ENCODE results near the gene ABHD11. TPM values are rescaled to one million over a fixed set of nuclear protein-coding genes. Genes with fewer than 3 reads are reported as not detected.
"Not testable (repeated sequence)": the region's sequence is repeated elsewhere in the genome, so short reads cannot be mapped to it uniquely, and the experiment has no call there.

Gene ABHD11
- total and polyA plus RNA-seq, 2 experiments from 2014 or later: 18.7 to 24.6 TPM

DNA sequence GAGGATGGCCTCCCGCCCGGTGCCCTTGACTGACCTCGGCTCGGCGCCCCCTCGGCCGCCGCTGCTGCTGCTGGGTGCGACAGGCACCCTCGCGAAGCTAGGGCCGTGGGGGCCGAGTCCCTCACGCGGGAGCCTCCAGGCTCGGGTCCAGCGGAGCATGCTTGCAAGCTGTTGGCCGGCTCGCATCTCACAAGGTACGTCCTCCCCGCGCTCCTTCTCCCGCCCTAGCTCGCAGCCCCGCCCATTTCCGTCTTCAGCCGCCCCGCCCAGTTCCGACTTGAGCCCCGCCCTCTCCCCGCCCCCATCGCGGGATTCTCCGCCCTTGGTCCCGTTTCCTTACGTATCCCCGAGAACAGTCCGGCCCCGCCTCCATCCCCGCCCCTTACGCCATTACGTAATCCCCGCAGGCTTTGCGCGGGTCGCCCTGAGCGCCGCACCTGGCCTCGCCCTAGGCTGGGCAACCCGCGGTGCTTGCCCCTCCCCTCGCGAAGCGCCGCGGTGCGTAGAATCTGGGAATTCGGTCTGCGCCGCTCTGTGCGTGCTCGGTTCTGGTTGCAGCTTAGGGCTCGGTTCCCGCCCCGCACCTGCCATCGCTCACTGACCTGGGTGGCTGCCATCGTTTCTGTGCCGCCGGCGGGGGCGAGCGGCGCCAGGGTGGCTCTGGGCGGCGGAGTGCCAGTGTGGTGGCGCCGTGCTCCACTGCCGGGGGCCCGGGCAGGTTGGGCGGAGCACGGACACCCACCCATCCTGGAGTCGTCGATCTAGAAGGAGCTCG, at the start of gene ABHD11 (continued):
- TF ChIP-seq, protein P1, sequence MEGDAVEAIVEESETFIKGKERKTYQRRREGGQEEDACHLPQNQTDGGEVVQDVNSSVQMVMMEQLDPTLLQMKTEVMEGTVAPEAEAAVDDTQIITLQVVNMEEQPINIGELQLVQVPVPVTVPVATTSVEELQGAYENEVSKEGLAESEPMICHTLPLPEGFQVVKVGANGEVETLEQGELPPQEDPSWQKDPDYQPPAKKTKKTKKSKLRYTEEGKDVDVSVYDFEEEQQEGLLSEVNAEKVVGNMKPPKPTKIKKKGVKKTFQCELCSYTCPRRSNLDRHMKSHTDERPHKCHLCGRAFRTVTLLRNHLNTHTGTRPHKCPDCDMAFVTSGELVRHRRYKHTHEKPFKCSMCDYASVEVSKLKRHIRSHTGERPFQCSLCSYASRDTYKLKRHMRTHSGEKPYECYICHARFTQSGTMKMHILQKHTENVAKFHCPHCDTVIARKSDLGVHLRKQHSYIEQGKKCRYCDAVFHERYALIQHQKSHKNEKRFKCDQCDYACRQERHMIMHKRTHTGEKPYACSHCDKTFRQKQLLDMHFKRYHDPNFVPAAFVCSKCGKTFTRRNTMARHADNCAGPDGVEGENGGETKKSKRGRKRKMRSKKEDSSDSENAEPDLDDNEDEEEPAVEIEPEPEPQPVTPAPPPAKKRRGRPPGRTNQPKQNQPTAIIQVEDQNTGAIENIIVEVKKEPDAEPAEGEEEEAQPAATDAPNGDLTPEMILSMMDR (conservative IDR thresholded peaks at IDR 0.05; ENCODE audit: low read depth in 2 of 2): no peak
- TF ChIP-seq NANOG (IDR thresholded peaks at IDR 0.05; ENCODE audit: borderline replicate concordance): no peak

DNA sequence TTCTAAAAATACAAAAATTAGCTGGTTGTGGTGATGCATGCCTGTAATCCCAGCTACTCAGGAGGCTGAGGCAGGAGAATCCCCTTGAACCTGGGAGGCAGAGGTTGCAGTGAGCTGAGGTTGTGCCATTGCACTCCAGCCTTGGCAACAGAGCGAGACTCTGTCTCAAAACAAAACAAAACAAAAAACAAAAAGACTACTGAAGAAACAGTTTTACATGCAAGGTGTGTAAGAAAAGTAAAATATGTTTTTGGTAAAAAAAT, 49.1 kb upstream of the ABHD11 start:
- not testable (repeated sequence) for H3K27ac Mint-ChIP-seq; H3K27ac ChIP-seq (ENCODE audit: low read depth); H3K9me3 Mint-ChIP-seq; H3K4me1 ChIP-seq (ENCODE audit: insufficient read depth); H3K9me2 ChIP-seq (ENCODE audit: insufficient read depth); H3K27me3 Mint-ChIP-seq (ENCODE audit: insufficient read depth, low read depth, poor library complexity); H3K4me1 Mint-ChIP-seq; H4K20me1 ChIP-seq (replicated peaks; ENCODE audit: insufficient read depth); H3K4me2 ChIP-seq; H3F3A ChIP-seq (replicated peaks; ENCODE audit: low read depth); H3K79me2 ChIP-seq (replicated peaks; ENCODE audit: insufficient read depth); ATAC-seq; DNase-seq (ENCODE audit: low spot score); H3K36me3 Mint-ChIP-seq (ENCODE audit: low read depth); H3K36me3 ChIP-seq (ENCODE audit: insufficient read depth); H2AFZ ChIP-seq; H3K27me3 ChIP-seq (ENCODE audit: insufficient read depth); H3K4me3 Mint-ChIP-seq; H3K4me3 ChIP-seq

DNA sequence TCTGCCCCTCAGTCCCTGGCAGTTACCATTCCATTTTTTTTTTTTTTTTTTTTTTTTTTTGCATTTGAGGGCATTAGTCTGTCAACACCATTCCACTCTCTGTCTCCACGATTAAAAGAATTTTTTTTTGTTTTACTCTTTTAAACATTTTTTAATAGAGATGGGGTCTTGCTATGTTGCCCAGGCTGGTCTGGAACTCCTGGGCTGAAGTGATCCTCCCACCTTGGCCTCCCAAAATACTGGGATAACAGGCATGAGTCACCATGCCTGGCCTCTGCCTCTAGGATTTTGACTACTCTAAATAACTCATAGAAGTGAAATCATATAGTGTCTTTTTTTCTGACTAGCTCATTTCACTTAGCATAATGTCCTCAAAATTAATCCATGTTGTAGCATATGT, 48.0 kb upstream of the ABHD11 start:
- no peaks in the 10 kb centered on the region for H3K27me3 ChIP-seq (ENCODE audit: insufficient read depth)
- DNase-seq (ENCODE audit: low spot score) (no peak), ATAC-seq (no peak)
- H3K4me1 Mint-ChIP-seq: no peaks in the 10 kb centered on the region
- no peaks in the 10 kb centered on the region for H3F3A ChIP-seq (replicated peaks; ENCODE audit: low read depth)
- no peaks in the 10 kb centered on the region for H3K79me2 ChIP-seq (replicated peaks; ENCODE audit: insufficient read depth)
- no peak overlapping the region for H2AFZ ChIP-seq
- H4K20me1 ChIP-seq (replicated peaks; ENCODE audit: insufficient read depth): no peaks in the 10 kb centered on the region
- no peak overlapping the region for H3K27ac ChIP-seq (ENCODE audit: low read depth)
- H3K4me1 ChIP-seq (ENCODE audit: insufficient read depth): no peaks in the 10 kb centered on the region
- no peak overlapping the region for H3K4me2 ChIP-seq
- H3K36me3 ChIP-seq (ENCODE audit: insufficient read depth): no peaks in the 10 kb centered on the region
- H3K9me2 ChIP-seq (ENCODE audit: insufficient read depth): no peaks in the 10 kb centered on the region
- peaks cover 3% of the 10 kb centered on the region; the same call in 2 of the 3 replicates for H3K36me3 Mint-ChIP-seq (ENCODE audit: low read depth)
- no peak overlapping the region for H3K27ac Mint-ChIP-seq
- no peak overlapping the region for H3K4me3 Mint-ChIP-seq
- peaks cover 7% of the 10 kb centered on the region; the same call in 1 of the 3 replicates for H3K9me3 Mint-ChIP-seq
- H3K4me3 ChIP-seq: no peak overlapping the region
- peaks cover 2% of the 10 kb centered on the region for H3K27me3 Mint-ChIP-seq (ENCODE audit: insufficient read depth, low read depth, poor library complexity)
- no peak for TF ChIP-seq EZH2phosphoT487 (IDR thresholded peaks at IDR 0.05; ENCODE audit: unreplicated experiment)
- TF ChIP-seq NANOG (IDR thresholded peaks at IDR 0.05; ENCODE audit: borderline replicate concordance): no peak
- TF ChIP-seq EZH2 (IDR thresholded peaks at IDR 0.05; ENCODE audit: low read depth, unreplicated experiment): no peak
- no peak for TF ChIP-seq JUNB (IDR thresholded peaks at IDR 0.05; ENCODE audit: unreplicated experiment)
- TF ChIP-seq POLR2AphosphoS5 (IDR thresholded peaks at IDR 0.05; ENCODE audit: low read depth): no peak
- TF ChIP-seq, protein P2, sequence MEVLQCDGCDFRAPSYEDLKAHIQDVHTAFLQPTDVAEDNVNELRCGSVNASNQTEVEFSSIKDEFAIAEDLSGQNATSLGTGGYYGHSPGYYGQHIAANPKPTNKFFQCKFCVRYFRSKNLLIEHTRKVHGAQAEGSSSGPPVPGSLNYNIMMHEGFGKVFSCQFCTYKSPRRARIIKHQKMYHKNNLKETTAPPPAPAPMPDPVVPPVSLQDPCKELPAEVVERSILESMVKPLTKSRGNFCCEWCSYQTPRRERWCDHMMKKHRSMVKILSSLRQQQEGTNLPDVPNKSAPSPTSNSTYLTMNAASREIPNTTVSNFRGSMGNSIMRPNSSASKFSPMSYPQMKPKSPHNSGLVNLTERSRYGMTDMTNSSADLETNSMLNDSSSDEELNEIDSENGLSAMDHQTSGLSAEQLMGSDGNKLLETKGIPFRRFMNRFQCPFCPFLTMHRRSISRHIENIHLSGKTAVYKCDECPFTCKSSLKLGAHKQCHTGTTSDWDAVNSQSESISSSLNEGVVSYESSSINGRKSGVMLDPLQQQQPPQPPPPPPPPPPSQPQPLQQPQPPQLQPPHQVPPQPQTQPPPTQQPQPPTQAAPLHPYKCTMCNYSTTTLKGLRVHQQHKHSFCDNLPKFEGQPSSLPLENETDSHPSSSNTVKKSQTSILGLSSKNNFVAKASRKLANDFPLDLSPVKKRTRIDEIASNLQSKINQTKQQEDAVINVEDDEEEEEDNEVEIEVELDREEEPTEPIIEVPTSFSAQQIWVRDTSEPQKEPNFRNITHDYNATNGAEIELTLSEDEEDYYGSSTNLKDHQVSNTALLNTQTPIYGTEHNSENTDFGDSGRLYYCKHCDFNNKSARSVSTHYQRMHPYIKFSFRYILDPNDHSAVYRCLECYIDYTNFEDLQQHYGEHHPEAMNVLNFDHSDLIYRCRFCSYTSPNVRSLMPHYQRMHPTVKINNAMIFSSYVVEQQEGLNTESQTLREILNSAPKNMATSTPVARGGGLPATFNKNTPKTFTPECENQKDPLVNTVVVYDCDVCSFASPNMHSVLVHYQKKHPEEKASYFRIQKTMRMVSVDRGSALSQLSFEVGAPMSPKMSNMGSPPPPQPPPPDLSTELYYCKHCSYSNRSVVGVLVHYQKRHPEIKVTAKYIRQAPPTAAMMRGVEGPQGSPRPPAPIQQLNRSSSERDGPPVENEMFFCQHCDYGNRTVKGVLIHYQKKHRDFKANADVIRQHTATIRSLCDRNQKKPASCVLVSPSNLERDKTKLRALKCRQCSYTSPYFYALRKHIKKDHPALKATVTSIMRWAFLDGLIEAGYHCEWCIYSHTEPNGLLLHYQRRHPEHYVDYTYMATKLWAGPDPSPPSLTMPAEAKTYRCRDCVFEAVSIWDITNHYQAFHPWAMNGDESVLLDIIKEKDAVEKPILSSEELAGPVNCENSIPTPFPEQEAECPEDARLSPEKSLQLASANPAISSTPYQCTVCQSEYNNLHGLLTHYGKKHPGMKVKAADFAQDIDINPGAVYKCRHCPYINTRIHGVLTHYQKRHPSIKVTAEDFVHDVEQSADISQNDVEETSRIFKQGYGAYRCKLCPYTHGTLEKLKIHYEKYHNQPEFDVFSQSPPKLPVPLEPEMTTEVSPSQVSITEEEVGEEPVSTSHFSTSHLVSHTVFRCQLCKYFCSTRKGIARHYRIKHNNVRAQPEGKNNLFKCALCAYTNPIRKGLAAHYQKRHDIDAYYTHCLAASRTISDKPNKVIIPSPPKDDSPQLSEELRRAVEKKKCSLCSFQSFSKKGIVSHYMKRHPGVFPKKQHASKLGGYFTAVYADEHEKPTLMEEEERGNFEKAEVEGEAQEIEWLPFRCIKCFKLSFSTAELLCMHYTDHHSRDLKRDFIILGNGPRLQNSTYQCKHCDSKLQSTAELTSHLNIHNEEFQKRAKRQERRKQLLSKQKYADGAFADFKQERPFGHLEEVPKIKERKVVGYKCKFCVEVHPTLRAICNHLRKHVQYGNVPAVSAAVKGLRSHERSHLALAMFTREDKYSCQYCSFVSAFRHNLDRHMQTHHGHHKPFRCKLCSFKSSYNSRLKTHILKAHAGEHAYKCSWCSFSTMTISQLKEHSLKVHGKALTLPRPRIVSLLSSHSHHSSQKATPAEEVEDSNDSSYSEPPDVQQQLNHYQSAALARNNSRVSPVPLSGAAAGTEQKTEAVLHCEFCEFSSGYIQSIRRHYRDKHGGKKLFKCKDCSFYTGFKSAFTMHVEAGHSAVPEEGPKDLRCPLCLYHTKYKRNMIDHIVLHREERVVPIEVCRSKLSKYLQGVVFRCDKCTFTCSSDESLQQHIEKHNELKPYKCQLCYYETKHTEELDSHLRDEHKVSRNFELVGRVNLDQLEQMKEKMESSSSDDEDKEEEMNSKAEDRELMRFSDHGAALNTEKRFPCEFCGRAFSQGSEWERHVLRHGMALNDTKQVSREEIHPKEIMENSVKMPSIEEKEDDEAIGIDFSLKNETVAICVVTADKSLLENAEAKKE (CRISPR knock-in tag; IDR thresholded peaks at IDR 0.05): no peak
- no peak for TF ChIP-seq ZNF114 (CRISPR knock-in tag; IDR thresholded peaks at IDR 0.05)
- TF ChIP-seq, protein P1 (conservative IDR thresholded peaks at IDR 0.05; ENCODE audit: low read depth in 2 of 2): no peak

Data from GM23338 (cell line).